HCT116 (cell line): ENCODE measurements around the gene USP10. TPM values are rescaled to one million over a fixed set of nuclear protein-coding genes. Genes with fewer than 3 reads are reported as not detected.

Experiments used
- ATAC-seq: fragments of 200-7000 bp; cut with Tn5 transposase; 2 replicates; pipeline ENCODE4 v1.9.1; 2020; ENCODE audit warnings: mild to moderate bottlenecking, moderate library complexity
- BruUV-seq: library from RNA; stranded (reverse); fragments of 400-500 nt; replicated peaks from 2 replicates; lab custom pipeline; 2021; lab: Mats Ljungman, UMichigan
- CTCF ChIA-PET: fragments of 300-600 bp; sonication (Branson Sonifier 250); formaldehyde crosslinking; loops from one replicate; lab custom pipeline; 2021; ENCODE audit warnings: antibody characterized with exemption; lab: Charles Lee
- POLR2A ChIA-PET: fragments of 300-600, 350-600 bp; sonication (Branson Sonifier 250); formaldehyde crosslinking; loops from one replicate; lab custom pipeline; 2021; ENCODE audit warnings: antibody characterized with exemption; lab: Charles Lee
- RAD21 ChIA-PET, 2 experiments: fragments of 300-600 bp; sonication (Branson Sonifier 250); formaldehyde crosslinking; loops; one replicate each; lab custom pipeline; 2023; ENCODE audit warnings: low total read pairs in 2 of 2; ENCODE audit not compliant: uncharacterized antibody in 2 of 2, unreplicated experiment in 2 of 2, low non-redundant PET in 1 of 2; lab: Charles Lee
- DNase-seq: peaks from one replicate; pipeline ENCODE4 v3.0.0-alpha.2; 2010; ENCODE audit warnings: low read depth, low spot score
- H2AFZ ChIP-seq: fragments of 200-600 bp; shearing (Covaris generic), sonication (generic); 2 replicates; pipeline ENCODE4 v1.6.1; 2017; ENCODE audit warnings: low read depth, mixed run types, mixed read lengths, antibody characterized with exemption, low read length; ENCODE audit not compliant: poor library complexity, severe bottlenecking
- H3K27ac ChIP-seq: 2 replicates; pipeline ENCODE4 v1.5.1; 2012; ENCODE audit warnings: low read depth, low read length
- H3K27me3 ChIP-seq: fragments of 200-600 bp; sonication (generic); 2 replicates; pipeline ENCODE4 v1.6.1; 2016; ENCODE audit warnings: mixed run types, low read length, mixed read lengths; ENCODE audit not compliant: insufficient read depth
- H3K36me3 ChIP-seq, 2 experiments: fragments of 200-500 bp in 1 of 2; fragments of 200-600 bp in 1 of 2; sonication (Bioruptor generic) in 1 of 2; sonication (generic) in 1 of 2; 2 replicates each; pipeline versions ENCODE4 v1.5.1 to v1.6.1; 2014 to 2016; ENCODE audit warnings: low read length in 2 of 2, inconsistent platforms in 1 of 2, mixed read lengths in 1 of 2, mixed run types in 1 of 2; ENCODE audit not compliant: insufficient read depth in 2 of 2, control insufficient read depth in 1 of 2
- H3K4me1 ChIP-seq, 2 experiments: fragments of 200-600 bp in 1 of 2; sonication (generic) in 1 of 2; 2 replicates each; pipeline versions ENCODE4 v1.5.1 to v1.6.1; 2012 to 2017; ENCODE audit warnings: low read length in 2 of 2, inconsistent platforms in 1 of 2, mild to moderate bottlenecking in 1 of 2, mixed read lengths in 1 of 2, mixed run types in 1 of 2, moderate library complexity in 1 of 2; ENCODE audit not compliant: insufficient read depth in 2 of 2, control insufficient read depth in 1 of 2
- H3K4me2 ChIP-seq: fragments of 200-600 bp; sonication (generic); 2 replicates; pipeline ENCODE4 v1.6.1; 2017; ENCODE audit warnings: mixed run types, low read length, mixed read lengths
- H3K4me3 ChIP-seq, 2 experiments: fragments of 200-600 bp in 1 of 2; sonication (generic) in 1 of 2; replicated peaks in 1 of 2; 2 replicates each; pipeline ENCODE4 v1.5.1; 2011 to 2016; ENCODE audit warnings: low read length in 2 of 2, control low read depth in 1 of 2, low read depth in 1 of 2, mild to moderate bottlenecking in 1 of 2, mixed read lengths in 1 of 2, mixed run types in 1 of 2
- H3K79me2 ChIP-seq: fragments of 200-600 bp; sonication (generic); 2 replicates; pipeline ENCODE4 v1.6.1; 2017; ENCODE audit warnings: mild to moderate bottlenecking, mixed run types, low read length, moderate library complexity, mixed read lengths; ENCODE audit not compliant: insufficient read depth
- H3K9ac ChIP-seq: fragments of 200-600 bp; sonication (generic); 2 replicates; pipeline ENCODE4 v1.6.1; 2016; ENCODE audit warnings: low read length, mixed read lengths
- H3K9me2 ChIP-seq: fragments of 200-600 bp; sonication (generic), shearing (Covaris generic); 2 replicates; pipeline ENCODE4 v1.6.1; 2017; ENCODE audit warnings: mixed run types, mild to moderate bottlenecking, moderate library complexity; ENCODE audit not compliant: insufficient read depth
- H3K9me3 ChIP-seq, 2 experiments: fragments of 200-500 bp in 1 of 2; fragments of 200-600 bp in 1 of 2; sonication (Bioruptor generic) in 1 of 2; sonication (generic) in 1 of 2; 2 replicates each; pipeline ENCODE4 v1.6.1; 2014 to 2017; ENCODE audit warnings: low read length in 2 of 2, mixed read lengths in 2 of 2, inconsistent platforms in 1 of 2, low read depth in 1 of 2, mild to moderate bottlenecking in 1 of 2, mixed run types in 1 of 2, moderate library complexity in 1 of 2; ENCODE audit not compliant: control insufficient read depth in 1 of 2, insufficient read depth in 1 of 2
- H4K20me1 ChIP-seq: fragments of 200-600 bp; sonication (generic), shearing (Covaris generic); 2 replicates; pipeline ENCODE4 v1.6.1; 2017; ENCODE audit warnings: mixed run types, mild to moderate bottlenecking, moderate library complexity; ENCODE audit not compliant: insufficient read depth
- ATF3 ChIP-seq: IDR thresholded peaks from 2 replicates; pipeline ENCODE4 v1.6.1; 2012
- CBX3 ChIP-seq: IDR thresholded peaks from 2 replicates; pipeline ENCODE4 v1.6.1; 2012; ENCODE audit warnings: low read depth
- CTCF ChIP-seq, 3 experiments: fragments of 200-600 bp in 1 of 3; sonication (generic) in 1 of 3; IDR thresholded peaks in 2 of 3; conservative IDR thresholded peaks in 1 of 3; 2 replicates each; pipeline ENCODE4 v1.5.1; 2012 to 2017; ENCODE audit warnings: low read depth in 2 of 3, low read length in 2 of 3, antibody characterized with exemption in 1 of 3, borderline replicate concordance in 1 of 3, control low read depth in 1 of 3, mild to moderate bottlenecking in 1 of 3, mixed read lengths in 1 of 3, mixed run types in 1 of 3, moderate library complexity in 1 of 3; ENCODE audit not compliant: insufficient read depth in 1 of 3
- EZH2phosphoT487 ChIP-seq: fragments of 200-600 bp; IDR thresholded peaks from 2 replicates; pipeline ENCODE4 v1.6.1; 2018; ENCODE audit warnings: antibody characterized with exemption, borderline replicate concordance
- FOSL1 ChIP-seq: IDR thresholded peaks from 2 replicates; pipeline ENCODE4 v1.6.1; 2012; ENCODE audit warnings: low read depth
- JUND ChIP-seq: IDR thresholded peaks from 2 replicates; pipeline ENCODE4 v1.6.1; 2012
- RAD21 ChIP-seq: IDR thresholded peaks from 2 replicates; pipeline ENCODE4 v1.6.1; 2012; ENCODE audit warnings: low read depth, mild to moderate bottlenecking
- SP1 ChIP-seq: IDR thresholded peaks from 2 replicates; pipeline ENCODE4 v1.6.1; 2012; ENCODE audit warnings: low read depth
- TCF7L2 ChIP-seq: IDR thresholded peaks from 2 replicates; pipeline ENCODE4 v1.7.0; 2011; ENCODE audit warnings: borderline replicate concordance, inconsistent platforms; ENCODE audit not compliant: insufficient read depth, insufficient read length; ENCODE audit errors: extremely low read depth
- YY1 ChIP-seq: IDR thresholded peaks from 2 replicates; pipeline ENCODE4 v1.6.1; 2011; ENCODE audit warnings: low read length, low read depth, moderate library complexity, mild to moderate bottlenecking; ENCODE audit not compliant: insufficient replicate concordance; ENCODE audit errors: extremely low read depth
- intact Hi-C: fragments of 100-400 bp; cut with micrococcal nuclease; formaldehyde crosslinking; loops from 2 replicates; pipeline ENCODE4 v1.10.0; 2022
- total RNA-seq: library from RNA; stranded (reverse); gene quantifications from one replicate; pipeline ENCODE4 v1.2.1, GENCODE V29; 2021; ENCODE audit not compliant: unreplicated experiment
- TF ChIP-seq, protein P1 (sequence below): IDR thresholded peaks from 2 replicates; pipeline ENCODE4 v1.6.1; 2012; ENCODE audit warnings: low read depth

Gene USP10
- total RNA-seq, 1 experiment from 2014 or later: 175 TPM

GRCh38 chr16:84778720-84779119 is 78.9 kb downstream of the USP10 start:
- Histone ChIP-seq H3K79me2 (peaks cover 6% of the 10 kb centered on the region; the same call in 1 of the 2 replicates), H3K9me2 (no peaks in the 10 kb centered on the region), H3K27ac (no peak overlapping the region), H3K9me3 (no peaks in the 10 kb centered on the region), H3K4me1 (no peaks in the 10 kb centered on the region), H3K27me3 (no peaks in the 10 kb centered on the region), H3K9ac (no peak overlapping the region), H4K20me1 (no peaks in the 10 kb centered on the region), H2AFZ (no peak overlapping the region), H3K4me2 (no peak overlapping the region), H3K4me3 (no peak overlapping the region), H3K36me3 (peaks cover 37 to 56% of the 10 kb centered on the region in 2 experiments)
- no TSS peak for BruUV-seq
- TF ChIP-seq YY1 (no peak), ATF3 (no peak), EZH2phosphoT487 (no peak)
- TF ChIP-seq, protein P1, sequence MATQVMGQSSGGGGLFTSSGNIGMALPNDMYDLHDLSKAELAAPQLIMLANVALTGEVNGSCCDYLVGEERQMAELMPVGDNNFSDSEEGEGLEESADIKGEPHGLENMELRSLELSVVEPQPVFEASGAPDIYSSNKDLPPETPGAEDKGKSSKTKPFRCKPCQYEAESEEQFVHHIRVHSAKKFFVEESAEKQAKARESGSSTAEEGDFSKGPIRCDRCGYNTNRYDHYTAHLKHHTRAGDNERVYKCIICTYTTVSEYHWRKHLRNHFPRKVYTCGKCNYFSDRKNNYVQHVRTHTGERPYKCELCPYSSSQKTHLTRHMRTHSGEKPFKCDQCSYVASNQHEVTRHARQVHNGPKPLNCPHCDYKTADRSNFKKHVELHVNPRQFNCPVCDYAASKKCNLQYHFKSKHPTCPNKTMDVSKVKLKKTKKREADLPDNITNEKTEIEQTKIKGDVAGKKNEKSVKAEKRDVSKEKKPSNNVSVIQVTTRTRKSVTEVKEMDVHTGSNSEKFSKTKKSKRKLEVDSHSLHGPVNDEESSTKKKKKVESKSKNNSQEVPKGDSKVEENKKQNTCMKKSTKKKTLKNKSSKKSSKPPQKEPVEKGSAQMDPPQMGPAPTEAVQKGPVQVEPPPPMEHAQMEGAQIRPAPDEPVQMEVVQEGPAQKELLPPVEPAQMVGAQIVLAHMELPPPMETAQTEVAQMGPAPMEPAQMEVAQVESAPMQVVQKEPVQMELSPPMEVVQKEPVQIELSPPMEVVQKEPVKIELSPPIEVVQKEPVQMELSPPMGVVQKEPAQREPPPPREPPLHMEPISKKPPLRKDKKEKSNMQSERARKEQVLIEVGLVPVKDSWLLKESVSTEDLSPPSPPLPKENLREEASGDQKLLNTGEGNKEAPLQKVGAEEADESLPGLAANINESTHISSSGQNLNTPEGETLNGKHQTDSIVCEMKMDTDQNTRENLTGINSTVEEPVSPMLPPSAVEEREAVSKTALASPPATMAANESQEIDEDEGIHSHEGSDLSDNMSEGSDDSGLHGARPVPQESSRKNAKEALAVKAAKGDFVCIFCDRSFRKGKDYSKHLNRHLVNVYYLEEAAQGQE: no peak
- no peak for ATAC-seq
- RAD21 ChIA-PET: no interaction called here
- intact Hi-C loops: no loop called here
- POLR2A ChIA-PET: no interaction called here
- CTCF ChIA-PET: no interaction called here
- no peak for DNase-seq

- RAD21 ChIA-PET: interaction anchor here in 1 of 2 experiments (0.5 kb wide), 1 partner anchor 182 kb away, joined by 4 read pairs; no protein-coding TSS in a partner anchor
- Histone ChIP-seq H2AFZ (no peak overlapping the region), H3K27me3 (no peaks in the 10 kb centered on the region), H3K79me2 (peaks cover 1% of the 10 kb centered on the region; the same call in 1 of the 2 replicates), H3K36me3 (peaks cover 24 to 44% of the 10 kb centered on the region in 2 experiments), H3K4me1 (no peaks in the 10 kb centered on the region), H3K27ac (no peak overlapping the region), H3K9me3 (no peaks in the 10 kb centered on the region), H4K20me1 (no peaks in the 10 kb centered on the region), H3K4me3 (no peak overlapping the region), H3K9ac (no peak overlapping the region), H3K9me2 (no peaks in the 10 kb centered on the region), H3K4me2 (no peak overlapping the region)
- BruUV-seq: no TSS peak
- POLR2A ChIA-PET: no interaction called here
- ATAC-seq (no peak), DNase-seq (no peak)
- intact Hi-C loops: no loop called here
- CTCF ChIA-PET: interaction anchor here (0.8 kb wide), 1 partner anchor 191 kb away, joined by 3 read pairs; no protein-coding TSS in a partner anchor
- TF ChIP-seq FOSL1: no peak
- TF ChIP-seq SP1: no peak
- TF ChIP-seq YY1: no peak
- no peak for TF ChIP-seq CTCF (IDR thresholded peaks at IDR 0.05 in 2 of 3, conservative IDR thresholded peaks at IDR 0.05 in 1 of 3; ENCODE audit: borderline replicate concordance in 1 of 3, insufficient read depth in 1 of 3, low read depth in 2 of 3, low read length in 2 of 3)
- TF ChIP-seq TCF7L2: no peak
- no peak for TF ChIP-seq JUND
- TF ChIP-seq RAD21: no peak
- no peak for TF ChIP-seq CBX3
Measured at GRCh38 chr16:84780063-84780462, 80.3 kb downstream of the USP10 start.
